HUES64 (cell line): Measurements from ENCODE around the gene CSNK2B.
A peak's percentile ranks its signal among the peaks of the same experiment; 100 is the strongest.

Source experiments
- H3K27ac ChIP-seq: 2 replicates; pipeline ENCODE4 v1.7.0; 2013; ENCODE audit warnings: low read depth, low read length, inconsistent platforms
- H3K27me3 ChIP-seq: 2 replicates; pipeline ENCODE4 v1.6.1; 2013; ENCODE audit warnings: mild to moderate bottlenecking, low read length; ENCODE audit not compliant: insufficient read depth
- H3K36me3 ChIP-seq: 2 replicates; pipeline ENCODE4 v1.6.1; 2013; ENCODE audit warnings: mild to moderate bottlenecking, low read length; ENCODE audit not compliant: insufficient read depth
- H3K4me1 ChIP-seq: 2 replicates; pipeline ENCODE4 v1.6.1; 2013; ENCODE audit warnings: mild to moderate bottlenecking, low read length, moderate library complexity; ENCODE audit not compliant: insufficient read depth
- H3K4me3 ChIP-seq: 2 replicates; pipeline ENCODE4 v1.5.1; 2013; ENCODE audit warnings: mild to moderate bottlenecking, low read length, moderate library complexity
- H3K9ac ChIP-seq: 2 replicates; pipeline ENCODE4 v1.6.1; 2013; ENCODE audit warnings: mild to moderate bottlenecking, low read depth, low read length
- H3K9me3 ChIP-seq: 2 replicates; pipeline ENCODE4 v1.6.1; 2013; ENCODE audit warnings: low read depth, low read length; ENCODE audit not compliant: insufficient read depth
- WGBS: fragments of 150-250, 120-280 bp; methylation state at CpG from one replicate; pipeline ENCODE4 v1.1.7; 2013; ENCODE audit warnings: missing lambda C conversion rate; 5-methylcytosine and 5-hydroxymethylcytosine counted together

Gene CSNK2B

GRCh38 chr6:31639449-31639861 is 26.4 kb upstream of the CSNK2B start:
- Histone ChIP-seq H3K36me3 (peaks cover 98% of the 10 kb centered on the region), H3K27me3 (no peaks in the 10 kb centered on the region), H3K4me1 (no peaks in the 10 kb centered on the region), H3K4me3 (no peak overlapping the region), H3K9ac (no peak overlapping the region), H3K9me3 (no peaks in the 10 kb centered on the region), H3K27ac (no peak overlapping the region)
- 91% methylated on average over 9 of the region's 10 CpGs for WGBS

- Histone ChIP-seq H3K9me3 (no peaks in the 10 kb centered on the region), H3K4me3 (no peak overlapping the region), H3K4me1 (no peaks in the 10 kb centered on the region), H3K27ac (no peak overlapping the region), H3K9ac (no peak overlapping the region), H3K36me3 (peaks cover 98% of the 10 kb centered on the region), H3K27me3 (no peaks in the 10 kb centered on the region)
- WGBS = 99% methylated on average over 6 of the region's 6 CpGs
Observed at GRCh38 chr6:31640612-31641011, 25.3 kb upstream of the CSNK2B start.

GRCh38 chr6:31641370-31641769 is 24.5 kb upstream of the CSNK2B start:
- Histone ChIP-seq H3K36me3 (peaks cover 98% of the 10 kb centered on the region), H3K27me3 (no peaks in the 10 kb centered on the region)
- WGBS = 91% methylated on average over 4 of the region's 4 CpGs

GRCh38 chr6:31642798-31643570 is 22.9 kb upstream of the CSNK2B start:
- H3K9me3 ChIP-seq = no peaks in the 10 kb centered on the region
- H3K27me3 ChIP-seq = no peaks in the 10 kb centered on the region
- H3K9ac ChIP-seq = no peak overlapping the region
- no peaks in the 10 kb centered on the region for H3K4me1 ChIP-seq
- H3K4me3 ChIP-seq = no peak overlapping the region
- no peak overlapping the region for H3K27ac ChIP-seq
- peaks cover 95% of the 10 kb centered on the region for H3K36me3 ChIP-seq
- 94% methylated on average over 6 of the region's 6 CpGs for WGBS

More at GRCh38 chr6:31641370-31641769, 24.5 kb upstream of the CSNK2B start:
- H3K9ac ChIP-seq = no peak overlapping the region
- H3K4me3 ChIP-seq = no peak overlapping the region
- no peaks in the 10 kb centered on the region for H3K4me1 ChIP-seq
- H3K27ac ChIP-seq = no peak overlapping the region
- H3K9me3 ChIP-seq = no peaks in the 10 kb centered on the region

GRCh38 chr6:31643818-31644454 is 21.9 kb upstream of the CSNK2B start:
- H3K9me3 ChIP-seq = no peaks in the 10 kb centered on the region
- no peaks in the 10 kb centered on the region for H3K4me1 ChIP-seq
- 95% methylated on average over 17 of the region's 17 CpGs for WGBS
- peaks cover 95% of the 10 kb centered on the region for H3K36me3 ChIP-seq
- no peak overlapping the region for H3K9ac ChIP-seq
- no peak overlapping the region for H3K27ac ChIP-seq
- H3K27me3 ChIP-seq = no peaks in the 10 kb centered on the region
- H3K4me3 ChIP-seq = no peak overlapping the region

- H3K27me3 ChIP-seq = no peaks in the 10 kb centered on the region
- H3K9ac ChIP-seq = no peak overlapping the region
- no peak overlapping the region for H3K27ac ChIP-seq
- no peaks in the 10 kb centered on the region for H3K9me3 ChIP-seq
- peaks cover 95% of the 10 kb centered on the region for H3K36me3 ChIP-seq
- no peaks in the 10 kb centered on the region for H3K4me1 ChIP-seq
- no peak overlapping the region for H3K4me3 ChIP-seq
- 96% methylated on average over 9 of the region's 9 CpGs for WGBS
Observed at GRCh38 chr6:31645325-31645724, 20.6 kb upstream of the CSNK2B start.

GRCh38 chr6:31651602-31652191 is 14.2 kb upstream of the CSNK2B start:
- H3K4me3 ChIP-seq = peak overlapping the region; percentile 98
- H3K27ac ChIP-seq = peak overlapping the region; percentile 100
- H3K4me1 ChIP-seq = peaks cover 6% of the 10 kb centered on the region; the same call in 1 of the 2 replicates
- H3K9ac ChIP-seq = peak overlapping the region; percentile 98
- no peaks in the 10 kb centered on the region for H3K27me3 ChIP-seq
- 4% methylated on average over 29 of the region's 29 CpGs for WGBS
- H3K9me3 ChIP-seq = no peaks in the 10 kb centered on the region
- H3K36me3 ChIP-seq = peaks cover 40% of the 10 kb centered on the region

GRCh38 chr6:31652925-31653724 is 12.8 kb upstream of the CSNK2B start:
- Histone ChIP-seq H3K36me3 (peaks cover 39% of the 10 kb centered on the region), H3K4me3 (peak overlapping the region; percentile 98)
- 17% methylated on average over 37 of the region's 37 CpGs for WGBS

GRCh38 chr6:31654574-31655348 is 11.1 kb upstream of the CSNK2B start:
- no peak overlapping the region for H3K27ac ChIP-seq
- WGBS = 88% methylated on average over 8 of the region's 8 CpGs
- no peak overlapping the region for H3K4me3 ChIP-seq
- H3K27me3 ChIP-seq = no peaks in the 10 kb centered on the region
- peaks cover 10% of the 10 kb centered on the region; the same call in 1 of the 2 replicates for H3K4me1 ChIP-seq
- H3K9me3 ChIP-seq = no peaks in the 10 kb centered on the region
- peaks cover 24% of the 10 kb centered on the region for H3K36me3 ChIP-seq
- no peak overlapping the region for H3K9ac ChIP-seq

More at GRCh38 chr6:31652925-31653724, 12.8 kb upstream of the CSNK2B start:
- Histone ChIP-seq H3K27me3 (no peaks in the 10 kb centered on the region), H3K9ac (peak overlapping the region; percentile 98), H3K9me3 (no peaks in the 10 kb centered on the region), H3K4me1 (peaks cover 6% of the 10 kb centered on the region; the same call in 1 of the 2 replicates), H3K27ac (peak overlapping the region; percentile 100)
